GM23338 (cell line): ENCODE results near the gene NUMB. TPM values are rescaled to one million over a fixed set of nuclear protein-coding genes. Genes with fewer than 3 reads are reported as not detected.

ENCODE experiments used
- ATAC-seq: fragments of 200-7000 bp; cut with Tn5 transposase; 3 replicates; pipeline ENCODE4 v1.9.1; 2020
- DNase-seq: peaks from one replicate; pipeline ENCODE4 v3.0.0-alpha.2; 2015; ENCODE audit warnings: low spot score
- H2AFZ ChIP-seq: fragments of 200-600 bp; sonication (generic); 2 replicates; pipeline ENCODE4 v1.8.0; 2016; ENCODE audit warnings: antibody characterized with exemption, mild to moderate bottlenecking, moderate library complexity
- H3F3A ChIP-seq: fragments of 200-600 bp; sonication (generic); replicated peaks from 2 replicates; pipeline ENCODE4 v1.8.0; 2017; ENCODE audit warnings: antibody characterized with exemption, mixed run types, low read depth
- H3K27ac ChIP-seq: fragments of 200-600 bp; sonication (generic); 2 replicates; pipeline ENCODE4 v1.6.1; 2016; ENCODE audit warnings: low read depth
- H3K27me3 ChIP-seq: fragments of 200-600 bp; sonication (generic); 2 replicates; pipeline ENCODE4 v1.8.0; 2016; ENCODE audit warnings: mild to moderate bottlenecking, mixed run types, moderate library complexity; ENCODE audit not compliant: insufficient read depth
- H3K36me3 ChIP-seq: fragments of 200-600 bp; sonication (generic); 2 replicates; pipeline ENCODE4 v1.8.0; 2016; ENCODE audit warnings: mild to moderate bottlenecking; ENCODE audit not compliant: insufficient read depth
- H3K4me1 ChIP-seq: fragments of 200-600 bp; sonication (generic); 2 replicates; pipeline ENCODE4 v1.8.0; 2016; ENCODE audit warnings: mild to moderate bottlenecking, moderate library complexity; ENCODE audit not compliant: insufficient read depth
- H3K4me2 ChIP-seq: fragments of 200-600 bp; sonication (generic); 2 replicates; pipeline ENCODE4 v1.7.1; 2017; ENCODE audit warnings: mixed run types
- H3K4me3 ChIP-seq: fragments of 200-600 bp; sonication (generic); 2 replicates; pipeline ENCODE4 v1.6.1; 2016; ENCODE audit warnings: mixed run types
- H3K79me2 ChIP-seq: fragments of 200-600 bp; sonication (generic); replicated peaks from 2 replicates; pipeline ENCODE4 v1.8.0; 2017; ENCODE audit warnings: mild to moderate bottlenecking; ENCODE audit not compliant: insufficient read depth
- H3K9me2 ChIP-seq: fragments of 200-600 bp; sonication (generic); 2 replicates; pipeline ENCODE4 v1.8.0; 2017; ENCODE audit not compliant: insufficient read depth
- H4K20me1 ChIP-seq: fragments of 200-600 bp; sonication (generic); replicated peaks from 2 replicates; pipeline ENCODE4 v1.8.0; 2017; ENCODE audit warnings: mild to moderate bottlenecking; ENCODE audit not compliant: insufficient read depth
- H3K27ac Mint-ChIP-seq: 2 replicates; pipeline ENCODE4 v1.8.0; 2020; ENCODE audit warnings: inconsistent platforms, mild to moderate bottlenecking, moderate library complexity, mixed read lengths
- H3K27me3 Mint-ChIP-seq: 3 replicates; pipeline ENCODE4 v1.8.0; 2022; ENCODE audit warnings: low read depth, mild to moderate bottlenecking, moderate library complexity, mixed read lengths, inconsistent platforms; ENCODE audit not compliant: insufficient read depth, poor library complexity
- H3K36me3 Mint-ChIP-seq: 3 replicates; pipeline ENCODE4 v1.8.0; 2021; ENCODE audit warnings: low read depth, mild to moderate bottlenecking, inconsistent platforms, moderate library complexity, mixed read lengths
- H3K4me1 Mint-ChIP-seq: 3 replicates; pipeline ENCODE4 v1.8.0; 2020; ENCODE audit warnings: mild to moderate bottlenecking, inconsistent platforms, mixed read lengths
- H3K4me3 Mint-ChIP-seq: 3 replicates; pipeline ENCODE4 v1.8.0; 2021; ENCODE audit warnings: moderate library complexity, mild to moderate bottlenecking, inconsistent platforms, mixed read lengths
- H3K9me3 Mint-ChIP-seq: 3 replicates; pipeline ENCODE4 v1.8.0; 2020; ENCODE audit warnings: moderate library complexity, mild to moderate bottlenecking, inconsistent platforms, mixed read lengths
- CREB1 ChIP-seq: fragments of 250-450 bp; sonication (Bioruptor Pico); IDR thresholded peaks from 2 replicates; pipeline ENCODE4 v1.5.0; 2020; ENCODE audit warnings: low read depth, mild to moderate bottlenecking, moderate library complexity
- EZH2 ChIP-seq: fragments of 200-600 bp; sonication (generic); IDR thresholded peaks from one replicate; pipeline ENCODE4 v1.8.0; 2017; ENCODE audit warnings: antibody characterized with exemption, mild to moderate bottlenecking, low read depth; ENCODE audit not compliant: unreplicated experiment
- EZH2phosphoT487 ChIP-seq: fragments of 200-600 bp; sonication (generic); IDR thresholded peaks from one replicate; pipeline ENCODE4 v1.8.1; 2018; ENCODE audit warnings: antibody characterized with exemption; ENCODE audit not compliant: unreplicated experiment
- JUNB ChIP-seq: IDR thresholded peaks from one replicate; pipeline ENCODE4 v1.6.1; 2016; ENCODE audit warnings: antibody characterized with exemption; ENCODE audit not compliant: unreplicated experiment
- NANOG ChIP-seq: IDR thresholded peaks from 2 replicates; pipeline ENCODE4 v1.6.1; 2016; ENCODE audit warnings: antibody characterized with exemption, borderline replicate concordance
- POLR2AphosphoS5 ChIP-seq: IDR thresholded peaks from 2 replicates; pipeline ENCODE4 v1.6.1; 2016; ENCODE audit warnings: antibody characterized with exemption, low read depth
- STAT1 ChIP-seq: IDR thresholded peaks from one replicate; pipeline ENCODE4 v1.6.1; 2016; ENCODE audit warnings: antibody characterized with exemption; ENCODE audit not compliant: unreplicated experiment
- ZNF114 ChIP-seq: fragments of 250-450 bp; sonication (Bioruptor Pico); IDR thresholded peaks from 2 replicates; pipeline ENCODE4 v1.5.0; 2020; ENCODE audit warnings: mild to moderate bottlenecking, moderate library complexity
- ZNF331 ChIP-seq: fragments of 250-450 bp; sonication (Bioruptor Pico); IDR thresholded peaks from 2 replicates; pipeline ENCODE4 v1.5.0; 2020; ENCODE audit warnings: low read depth, mild to moderate bottlenecking, moderate library complexity
- polyA plus RNA-seq: library from polyadenylated mRNA; unstranded; fragments of >200 nt; fragmentation: Nextera tagmentation; extraction: Ambion mirVana; gene quantifications from 2 replicates; pipeline ENCODE4 v1.2.1, GENCODE V29; 2016
- total RNA-seq: library from RNA; depleted of rRNA; stranded (reverse); fragments of >200 nt; shearing (Covaris generic); gene quantifications from 2 replicates; pipeline ENCODE4 v1.2.3, GENCODE V29; 2014
- TF ChIP-seq, protein P1 (sequence below): IDR thresholded peaks from one replicate; pipeline ENCODE4 v1.6.1; 2018; ENCODE audit warnings: antibody characterized with exemption; ENCODE audit not compliant: unreplicated experiment
- TF ChIP-seq, protein P2 (sequence below), 2 experiments: fragments of 200-600 bp in 1 of 2; sonication (generic) in 1 of 2; conservative IDR thresholded peaks; 2 replicates each; pipeline versions ENCODE4 v1.5.1 to v1.6.1; 2016 to 2017; ENCODE audit warnings: antibody characterized with exemption in 2 of 2, low read depth in 2 of 2, mild to moderate bottlenecking in 2 of 2, moderate library complexity in 1 of 2
- TF ChIP-seq, protein P3 (sequence below): IDR thresholded peaks from 2 replicates; pipeline ENCODE4 v1.6.1; 2016; ENCODE audit warnings: antibody characterized with exemption
- TF ChIP-seq, protein P4 (sequence below): fragments of 250-450 bp; sonication (Bioruptor Pico); IDR thresholded peaks from 2 replicates; pipeline ENCODE4 v1.5.0; 2020; ENCODE audit warnings: mild to moderate bottlenecking, moderate library complexity

The NUMB gene
- total and polyA plus RNA-seq, 2 experiments from 2014 or later, result 32.1 to 36.7 TPM

DNA sequence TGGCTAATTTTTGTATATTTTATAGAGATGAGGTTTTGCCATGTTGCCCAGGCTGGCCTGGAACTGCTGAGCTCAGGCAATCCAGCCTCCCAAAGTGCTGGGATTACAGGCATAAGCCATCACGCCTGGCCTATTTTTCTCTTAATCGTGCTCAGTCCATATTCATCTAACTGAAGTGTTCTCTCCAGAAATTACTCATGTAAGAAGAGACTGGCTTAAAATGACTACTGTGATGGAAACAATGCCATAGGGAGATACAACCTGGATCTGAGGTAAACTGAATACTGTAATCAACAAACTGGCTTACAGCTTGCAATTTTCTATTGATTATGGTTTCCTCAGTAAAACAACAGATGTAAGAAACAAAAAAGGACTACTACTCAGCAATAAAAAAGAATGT, 21.1 kb downstream of the NUMB start:
- H3K4me1 Mint-ChIP-seq, result no peaks in the 10 kb centered on the region
- no peak overlapping the region for H2AFZ ChIP-seq
- TF ChIP-seq STAT1 (no peak), NANOG (no peak), EZH2 (no peak), ZNF331 (no peak), ZNF114 (no peak), POLR2AphosphoS5 (no peak), CREB1 (CRISPR knock-in tag) (no peak), JUNB (no peak), EZH2phosphoT487 (no peak)
- TF ChIP-seq, protein P1, sequence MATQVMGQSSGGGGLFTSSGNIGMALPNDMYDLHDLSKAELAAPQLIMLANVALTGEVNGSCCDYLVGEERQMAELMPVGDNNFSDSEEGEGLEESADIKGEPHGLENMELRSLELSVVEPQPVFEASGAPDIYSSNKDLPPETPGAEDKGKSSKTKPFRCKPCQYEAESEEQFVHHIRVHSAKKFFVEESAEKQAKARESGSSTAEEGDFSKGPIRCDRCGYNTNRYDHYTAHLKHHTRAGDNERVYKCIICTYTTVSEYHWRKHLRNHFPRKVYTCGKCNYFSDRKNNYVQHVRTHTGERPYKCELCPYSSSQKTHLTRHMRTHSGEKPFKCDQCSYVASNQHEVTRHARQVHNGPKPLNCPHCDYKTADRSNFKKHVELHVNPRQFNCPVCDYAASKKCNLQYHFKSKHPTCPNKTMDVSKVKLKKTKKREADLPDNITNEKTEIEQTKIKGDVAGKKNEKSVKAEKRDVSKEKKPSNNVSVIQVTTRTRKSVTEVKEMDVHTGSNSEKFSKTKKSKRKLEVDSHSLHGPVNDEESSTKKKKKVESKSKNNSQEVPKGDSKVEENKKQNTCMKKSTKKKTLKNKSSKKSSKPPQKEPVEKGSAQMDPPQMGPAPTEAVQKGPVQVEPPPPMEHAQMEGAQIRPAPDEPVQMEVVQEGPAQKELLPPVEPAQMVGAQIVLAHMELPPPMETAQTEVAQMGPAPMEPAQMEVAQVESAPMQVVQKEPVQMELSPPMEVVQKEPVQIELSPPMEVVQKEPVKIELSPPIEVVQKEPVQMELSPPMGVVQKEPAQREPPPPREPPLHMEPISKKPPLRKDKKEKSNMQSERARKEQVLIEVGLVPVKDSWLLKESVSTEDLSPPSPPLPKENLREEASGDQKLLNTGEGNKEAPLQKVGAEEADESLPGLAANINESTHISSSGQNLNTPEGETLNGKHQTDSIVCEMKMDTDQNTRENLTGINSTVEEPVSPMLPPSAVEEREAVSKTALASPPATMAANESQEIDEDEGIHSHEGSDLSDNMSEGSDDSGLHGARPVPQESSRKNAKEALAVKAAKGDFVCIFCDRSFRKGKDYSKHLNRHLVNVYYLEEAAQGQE, result no peak
- TF ChIP-seq, protein P2, sequence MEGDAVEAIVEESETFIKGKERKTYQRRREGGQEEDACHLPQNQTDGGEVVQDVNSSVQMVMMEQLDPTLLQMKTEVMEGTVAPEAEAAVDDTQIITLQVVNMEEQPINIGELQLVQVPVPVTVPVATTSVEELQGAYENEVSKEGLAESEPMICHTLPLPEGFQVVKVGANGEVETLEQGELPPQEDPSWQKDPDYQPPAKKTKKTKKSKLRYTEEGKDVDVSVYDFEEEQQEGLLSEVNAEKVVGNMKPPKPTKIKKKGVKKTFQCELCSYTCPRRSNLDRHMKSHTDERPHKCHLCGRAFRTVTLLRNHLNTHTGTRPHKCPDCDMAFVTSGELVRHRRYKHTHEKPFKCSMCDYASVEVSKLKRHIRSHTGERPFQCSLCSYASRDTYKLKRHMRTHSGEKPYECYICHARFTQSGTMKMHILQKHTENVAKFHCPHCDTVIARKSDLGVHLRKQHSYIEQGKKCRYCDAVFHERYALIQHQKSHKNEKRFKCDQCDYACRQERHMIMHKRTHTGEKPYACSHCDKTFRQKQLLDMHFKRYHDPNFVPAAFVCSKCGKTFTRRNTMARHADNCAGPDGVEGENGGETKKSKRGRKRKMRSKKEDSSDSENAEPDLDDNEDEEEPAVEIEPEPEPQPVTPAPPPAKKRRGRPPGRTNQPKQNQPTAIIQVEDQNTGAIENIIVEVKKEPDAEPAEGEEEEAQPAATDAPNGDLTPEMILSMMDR (conservative IDR thresholded peaks at IDR 0.05; ENCODE audit: low read depth in 2 of 2), result no peak
- TF ChIP-seq, protein P3, sequence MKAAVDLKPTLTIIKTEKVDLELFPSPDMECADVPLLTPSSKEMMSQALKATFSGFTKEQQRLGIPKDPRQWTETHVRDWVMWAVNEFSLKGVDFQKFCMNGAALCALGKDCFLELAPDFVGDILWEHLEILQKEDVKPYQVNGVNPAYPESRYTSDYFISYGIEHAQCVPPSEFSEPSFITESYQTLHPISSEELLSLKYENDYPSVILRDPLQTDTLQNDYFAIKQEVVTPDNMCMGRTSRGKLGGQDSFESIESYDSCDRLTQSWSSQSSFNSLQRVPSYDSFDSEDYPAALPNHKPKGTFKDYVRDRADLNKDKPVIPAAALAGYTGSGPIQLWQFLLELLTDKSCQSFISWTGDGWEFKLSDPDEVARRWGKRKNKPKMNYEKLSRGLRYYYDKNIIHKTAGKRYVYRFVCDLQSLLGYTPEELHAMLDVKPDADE, result no peak
- TF ChIP-seq, protein P4, sequence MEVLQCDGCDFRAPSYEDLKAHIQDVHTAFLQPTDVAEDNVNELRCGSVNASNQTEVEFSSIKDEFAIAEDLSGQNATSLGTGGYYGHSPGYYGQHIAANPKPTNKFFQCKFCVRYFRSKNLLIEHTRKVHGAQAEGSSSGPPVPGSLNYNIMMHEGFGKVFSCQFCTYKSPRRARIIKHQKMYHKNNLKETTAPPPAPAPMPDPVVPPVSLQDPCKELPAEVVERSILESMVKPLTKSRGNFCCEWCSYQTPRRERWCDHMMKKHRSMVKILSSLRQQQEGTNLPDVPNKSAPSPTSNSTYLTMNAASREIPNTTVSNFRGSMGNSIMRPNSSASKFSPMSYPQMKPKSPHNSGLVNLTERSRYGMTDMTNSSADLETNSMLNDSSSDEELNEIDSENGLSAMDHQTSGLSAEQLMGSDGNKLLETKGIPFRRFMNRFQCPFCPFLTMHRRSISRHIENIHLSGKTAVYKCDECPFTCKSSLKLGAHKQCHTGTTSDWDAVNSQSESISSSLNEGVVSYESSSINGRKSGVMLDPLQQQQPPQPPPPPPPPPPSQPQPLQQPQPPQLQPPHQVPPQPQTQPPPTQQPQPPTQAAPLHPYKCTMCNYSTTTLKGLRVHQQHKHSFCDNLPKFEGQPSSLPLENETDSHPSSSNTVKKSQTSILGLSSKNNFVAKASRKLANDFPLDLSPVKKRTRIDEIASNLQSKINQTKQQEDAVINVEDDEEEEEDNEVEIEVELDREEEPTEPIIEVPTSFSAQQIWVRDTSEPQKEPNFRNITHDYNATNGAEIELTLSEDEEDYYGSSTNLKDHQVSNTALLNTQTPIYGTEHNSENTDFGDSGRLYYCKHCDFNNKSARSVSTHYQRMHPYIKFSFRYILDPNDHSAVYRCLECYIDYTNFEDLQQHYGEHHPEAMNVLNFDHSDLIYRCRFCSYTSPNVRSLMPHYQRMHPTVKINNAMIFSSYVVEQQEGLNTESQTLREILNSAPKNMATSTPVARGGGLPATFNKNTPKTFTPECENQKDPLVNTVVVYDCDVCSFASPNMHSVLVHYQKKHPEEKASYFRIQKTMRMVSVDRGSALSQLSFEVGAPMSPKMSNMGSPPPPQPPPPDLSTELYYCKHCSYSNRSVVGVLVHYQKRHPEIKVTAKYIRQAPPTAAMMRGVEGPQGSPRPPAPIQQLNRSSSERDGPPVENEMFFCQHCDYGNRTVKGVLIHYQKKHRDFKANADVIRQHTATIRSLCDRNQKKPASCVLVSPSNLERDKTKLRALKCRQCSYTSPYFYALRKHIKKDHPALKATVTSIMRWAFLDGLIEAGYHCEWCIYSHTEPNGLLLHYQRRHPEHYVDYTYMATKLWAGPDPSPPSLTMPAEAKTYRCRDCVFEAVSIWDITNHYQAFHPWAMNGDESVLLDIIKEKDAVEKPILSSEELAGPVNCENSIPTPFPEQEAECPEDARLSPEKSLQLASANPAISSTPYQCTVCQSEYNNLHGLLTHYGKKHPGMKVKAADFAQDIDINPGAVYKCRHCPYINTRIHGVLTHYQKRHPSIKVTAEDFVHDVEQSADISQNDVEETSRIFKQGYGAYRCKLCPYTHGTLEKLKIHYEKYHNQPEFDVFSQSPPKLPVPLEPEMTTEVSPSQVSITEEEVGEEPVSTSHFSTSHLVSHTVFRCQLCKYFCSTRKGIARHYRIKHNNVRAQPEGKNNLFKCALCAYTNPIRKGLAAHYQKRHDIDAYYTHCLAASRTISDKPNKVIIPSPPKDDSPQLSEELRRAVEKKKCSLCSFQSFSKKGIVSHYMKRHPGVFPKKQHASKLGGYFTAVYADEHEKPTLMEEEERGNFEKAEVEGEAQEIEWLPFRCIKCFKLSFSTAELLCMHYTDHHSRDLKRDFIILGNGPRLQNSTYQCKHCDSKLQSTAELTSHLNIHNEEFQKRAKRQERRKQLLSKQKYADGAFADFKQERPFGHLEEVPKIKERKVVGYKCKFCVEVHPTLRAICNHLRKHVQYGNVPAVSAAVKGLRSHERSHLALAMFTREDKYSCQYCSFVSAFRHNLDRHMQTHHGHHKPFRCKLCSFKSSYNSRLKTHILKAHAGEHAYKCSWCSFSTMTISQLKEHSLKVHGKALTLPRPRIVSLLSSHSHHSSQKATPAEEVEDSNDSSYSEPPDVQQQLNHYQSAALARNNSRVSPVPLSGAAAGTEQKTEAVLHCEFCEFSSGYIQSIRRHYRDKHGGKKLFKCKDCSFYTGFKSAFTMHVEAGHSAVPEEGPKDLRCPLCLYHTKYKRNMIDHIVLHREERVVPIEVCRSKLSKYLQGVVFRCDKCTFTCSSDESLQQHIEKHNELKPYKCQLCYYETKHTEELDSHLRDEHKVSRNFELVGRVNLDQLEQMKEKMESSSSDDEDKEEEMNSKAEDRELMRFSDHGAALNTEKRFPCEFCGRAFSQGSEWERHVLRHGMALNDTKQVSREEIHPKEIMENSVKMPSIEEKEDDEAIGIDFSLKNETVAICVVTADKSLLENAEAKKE, result no peak
- H3K4me1 ChIP-seq, result no peaks in the 10 kb centered on the region
- DNase-seq (no peak), ATAC-seq (no peak)
- no peak overlapping the region for H3K4me3 Mint-ChIP-seq
- peaks cover 95% of the 10 kb centered on the region for H3K79me2 ChIP-seq
- H4K20me1 ChIP-seq, result peaks cover 32% of the 10 kb centered on the region; the same call in 1 of the 2 replicates
- H3K36me3 Mint-ChIP-seq, result no peaks in the 10 kb centered on the region
- H3F3A ChIP-seq, result no peaks in the 10 kb centered on the region
- H3K9me2 ChIP-seq, result no peaks in the 10 kb centered on the region
- no peaks in the 10 kb centered on the region for H3K9me3 Mint-ChIP-seq
- no peak overlapping the region for H3K27ac ChIP-seq
- H3K4me2 ChIP-seq, result no peak overlapping the region
- H3K27me3 Mint-ChIP-seq, result no peaks in the 10 kb centered on the region
- no peak overlapping the region for H3K27ac Mint-ChIP-seq
- no peaks in the 10 kb centered on the region for H3K27me3 ChIP-seq
- no peak overlapping the region for H3K4me3 ChIP-seq
- no peaks in the 10 kb centered on the region for H3K36me3 ChIP-seq
